Esophagus muscularis mucosa (tissue), 4 donors: Measurements from ENCODE around the gene TMEM269. TPM values are rescaled to one million over a fixed set of nuclear protein-coding genes. Genes with fewer than 3 reads are reported as not detected.

ENCODE experiments used
- DNase-seq: peaks from one replicate; pipeline ENCODE4 v3.0.0-alpha.2; 2017; ENCODE audit errors: extremely low spot score
- H3K27ac ChIP-seq, 4 donors: fragments of 200-600 bp; sonication (generic); replicated peaks in 1 of 4; 1 replicate in 3 of 4; 2 replicates in 1 of 4; pipeline ENCODE4 v1.5.1; 2016 to 2019; ENCODE audit warnings: mild to moderate bottlenecking in 1 of 4
- H3K27me3 ChIP-seq, 4 donors: fragments of 200-600 bp; sonication (generic); one replicate each; pipeline versions ENCODE4 v1.5.1 to v1.6.0; 2016 to 2019
- H3K36me3 ChIP-seq, 4 donors: fragments of 200-600 bp; sonication (generic); one replicate each; pipeline ENCODE4 v1.5.1; 2016 to 2019
- H3K4me1 ChIP-seq, 4 donors: fragments of 200-600 bp; sonication (generic); one replicate each; pipeline ENCODE4 v1.5.1; 2016 to 2019
- H3K4me3 ChIP-seq, 4 donors: fragments of 200-600 bp; sonication (generic); 1 replicate in 2 of 4; 2 replicates in 2 of 4; pipeline ENCODE4 v1.5.1; 2016 to 2019; ENCODE audit warnings: mild to moderate bottlenecking in 4 of 4, moderate library complexity in 1 of 4
- H3K9me3 ChIP-seq, 4 donors: fragments of 200-600 bp; sonication (generic); 1 replicate in 3 of 4; 2 replicates in 1 of 4; pipeline ENCODE4 v1.5.1; 2016 to 2019
- EP300 ChIP-seq: sonication (generic); formaldehyde crosslinking; IDR thresholded peaks from one replicate; pipeline ENCODE4 v1.6.1; 2017; ENCODE audit warnings: antibody characterized with exemption
- POLR2A ChIP-seq: fragments of 450-650 bp; IDR thresholded peaks from one replicate; pipeline ENCODE4 v1.6.1; 2017; ENCODE audit warnings: antibody characterized with exemption, moderate library complexity, mild to moderate bottlenecking, low read depth
- POLR2AphosphoS5 ChIP-seq, 2 donors: sonication (generic); formaldehyde crosslinking; IDR thresholded peaks; one replicate each; pipeline ENCODE4 v1.6.1; 2017; ENCODE audit warnings: antibody characterized with exemption in 2 of 2
- WGBS: methylation state at CpG from one replicate; pipeline ENCODE4 v1.1.5; 2018; 5-methylcytosine and 5-hydroxymethylcytosine counted together
- intact Hi-C: fragments of 100-400 bp; cut with DNase I; formaldehyde crosslinking; loops from one replicate; pipeline ENCODE4 v1.15.1; 2023
- total RNA-seq, 4 donors: library from RNA; depleted of rRNA; stranded (reverse); fragments of >200 nt; gene quantifications; one replicate each; pipeline versions ENCODE4 v1.1.0 to v1.2.1, GENCODE V29; 2016
- TF ChIP-seq, protein P1 (sequence below), 3 experiments: fragments of 200-600 bp in 2 of 3; fragments of 450-650 bp in 1 of 3; sonication (generic) in 2 of 3; IDR thresholded peaks; one replicate each; pipeline ENCODE4 v1.5.1; 2017 to 2019; ENCODE audit warnings: antibody characterized with exemption in 3 of 3, mild to moderate bottlenecking in 2 of 3, moderate library complexity in 1 of 3

Gene TMEM269
- total RNA-seq, 4 donors from 2014 or later: 0.06 TPM; not detected in 3

DNA sequence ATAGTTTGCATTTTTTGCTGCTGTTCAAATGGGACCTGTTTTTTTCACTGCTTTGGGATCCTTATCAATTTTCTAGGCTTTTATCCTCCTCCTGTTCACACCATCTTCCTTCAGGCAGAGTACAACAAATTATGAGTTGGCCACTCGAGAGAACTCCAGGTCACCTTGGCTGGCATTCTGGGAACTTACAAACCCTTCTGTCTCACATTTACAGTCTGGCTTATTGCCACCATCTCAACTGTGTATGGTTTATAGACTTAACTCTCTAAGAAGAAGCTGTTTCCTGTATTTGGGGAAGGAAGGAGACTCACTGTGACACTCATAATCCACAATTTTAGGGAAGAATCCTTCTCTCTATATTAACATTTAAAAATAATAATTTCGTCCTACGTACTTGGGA is 56.2 kb downstream of the TMEM269 start:
- Histone ChIP-seq H3K27me3 (no peaks in the 10 kb centered on the region), H3K4me1 (peaks cover 5 to 7% (median 6%) of the 10 kb centered on the region in 4 donors), H3K36me3 (peaks cover 0 to 48% (median 15%) of the 10 kb centered on the region in 4 donors), H3K27ac (no peak overlapping the region), H3K9me3 (no peaks in the 10 kb centered on the region), H3K4me3 (no peak overlapping the region)
- no peak for TF ChIP-seq EP300
- TF ChIP-seq, protein P1, sequence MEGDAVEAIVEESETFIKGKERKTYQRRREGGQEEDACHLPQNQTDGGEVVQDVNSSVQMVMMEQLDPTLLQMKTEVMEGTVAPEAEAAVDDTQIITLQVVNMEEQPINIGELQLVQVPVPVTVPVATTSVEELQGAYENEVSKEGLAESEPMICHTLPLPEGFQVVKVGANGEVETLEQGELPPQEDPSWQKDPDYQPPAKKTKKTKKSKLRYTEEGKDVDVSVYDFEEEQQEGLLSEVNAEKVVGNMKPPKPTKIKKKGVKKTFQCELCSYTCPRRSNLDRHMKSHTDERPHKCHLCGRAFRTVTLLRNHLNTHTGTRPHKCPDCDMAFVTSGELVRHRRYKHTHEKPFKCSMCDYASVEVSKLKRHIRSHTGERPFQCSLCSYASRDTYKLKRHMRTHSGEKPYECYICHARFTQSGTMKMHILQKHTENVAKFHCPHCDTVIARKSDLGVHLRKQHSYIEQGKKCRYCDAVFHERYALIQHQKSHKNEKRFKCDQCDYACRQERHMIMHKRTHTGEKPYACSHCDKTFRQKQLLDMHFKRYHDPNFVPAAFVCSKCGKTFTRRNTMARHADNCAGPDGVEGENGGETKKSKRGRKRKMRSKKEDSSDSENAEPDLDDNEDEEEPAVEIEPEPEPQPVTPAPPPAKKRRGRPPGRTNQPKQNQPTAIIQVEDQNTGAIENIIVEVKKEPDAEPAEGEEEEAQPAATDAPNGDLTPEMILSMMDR (IDR thresholded peaks at IDR 0.05): no peak
- no peak for TF ChIP-seq POLR2A
- no peak for TF ChIP-seq POLR2AphosphoS5 (IDR thresholded peaks at IDR 0.05)
- intact Hi-C loops: loop anchor here (10.0 kb wide), 2 partner anchors 76 to 186 kb away; partner anchors contain the start of genes C1orf50, P3H1 and PPIH
- 81% methylated on average over 3 of the region's 3 CpGs for WGBS
- no peak for DNase-seq

DNA sequence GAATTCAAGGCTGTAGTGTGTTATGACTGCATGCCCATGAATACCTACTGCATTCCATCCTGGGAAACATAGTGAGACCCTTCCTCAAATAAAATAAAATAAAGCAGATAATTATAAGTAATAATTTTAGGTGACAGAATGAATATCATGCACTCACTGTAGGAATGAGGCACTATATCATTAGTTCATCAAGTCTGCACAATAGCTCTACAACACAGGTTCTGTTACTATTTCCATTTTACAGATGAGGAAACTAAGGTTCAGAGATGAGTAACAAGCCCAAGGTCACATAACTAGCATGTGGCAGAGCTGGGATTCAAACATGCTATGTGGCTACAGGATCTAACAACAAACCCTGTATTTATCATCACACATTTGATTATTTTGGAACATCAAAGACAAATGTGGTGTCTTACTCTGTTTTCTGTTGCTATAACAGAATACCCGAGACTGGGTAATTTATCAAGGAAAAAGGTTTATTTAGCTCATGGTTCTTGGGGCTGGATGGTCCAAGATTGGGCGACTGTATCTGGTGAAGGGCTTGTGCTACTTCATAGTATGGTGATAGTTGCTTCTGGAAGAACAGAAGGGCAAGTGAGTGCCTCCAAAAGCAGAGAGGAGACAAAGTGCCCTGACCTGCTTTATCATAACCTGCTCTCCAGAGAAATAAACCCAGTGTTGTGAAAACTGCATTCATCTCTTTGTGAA is 56.8 kb downstream of the TMEM269 start:
- TF ChIP-seq, protein P1 (IDR thresholded peaks at IDR 0.05): no peak
- TF ChIP-seq POLR2AphosphoS5 (IDR thresholded peaks at IDR 0.05) (no peak), EP300 (no peak), POLR2A (no peak)
- Histone ChIP-seq H3K9me3 (no peaks in the 10 kb centered on the region), H3K36me3 (peaks cover 0 to 48% (median 15%) of the 10 kb centered on the region in 4 donors), H3K27ac (no peak overlapping the region), H3K4me3 (no peak overlapping the region), H3K4me1 (peaks cover 5 to 7% (median 6%) of the 10 kb centered on the region in 4 donors), H3K27me3 (no peaks in the 10 kb centered on the region)
- WGBS: 81% methylated on average over 2 of the region's 2 CpGs
- intact Hi-C loops: loop anchor here (10.0 kb wide), 2 partner anchors 77 to 187 kb away; partner anchors contain the start of genes C1orf50, P3H1 and PPIH
- no peak for DNase-seq

DNA sequence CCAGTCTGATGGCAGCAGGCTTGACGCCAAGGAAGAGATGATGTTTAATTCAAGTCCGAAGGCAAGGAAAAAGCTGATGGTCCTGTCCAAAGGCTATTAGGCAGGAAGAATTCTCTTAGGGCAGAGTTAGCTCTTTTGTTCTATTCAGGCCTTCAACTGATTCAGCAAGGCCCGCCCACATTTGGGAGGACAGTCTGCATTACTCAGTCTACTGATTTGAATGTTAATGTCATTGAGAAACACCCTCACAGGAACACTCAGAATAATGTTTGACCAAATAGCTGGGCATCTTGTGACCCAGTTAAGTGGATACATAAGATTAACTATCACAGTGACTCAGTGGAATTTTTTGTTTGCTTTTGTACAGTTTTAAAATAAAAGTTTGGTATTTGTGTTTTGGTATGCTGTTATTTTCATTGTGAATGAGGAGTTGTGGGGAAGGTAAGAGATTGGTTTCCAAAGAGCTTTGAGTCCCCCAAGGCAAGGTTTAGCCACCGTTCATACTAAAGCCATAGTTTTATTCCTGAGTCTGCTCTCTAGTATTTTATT is 59.9 kb downstream of the TMEM269 start:
- Histone ChIP-seq H3K9me3 (no peaks in the 10 kb centered on the region), H3K27ac (no peak overlapping the region), H3K4me3 (no peak overlapping the region), H3K4me1 (peaks cover 15 to 24% (median 18%) of the 10 kb centered on the region in 4 donors), H3K27me3 (no peaks in the 10 kb centered on the region), H3K36me3 (peaks cover 0 to 38% (median 11%) of the 10 kb centered on the region in 4 donors)
- no peak for TF ChIP-seq POLR2A
- TF ChIP-seq EP300: no peak
- no peak for TF ChIP-seq POLR2AphosphoS5 (IDR thresholded peaks at IDR 0.05)
- TF ChIP-seq, protein P1 (IDR thresholded peaks at IDR 0.05): no peak
- no peak for DNase-seq
- intact Hi-C loops: loop anchor here (10.0 kb wide), 2 partner anchors 80 to 190 kb away; partner anchors contain the start of genes C1orf50, P3H1 and PPIH
- 95% methylated on average over 4 of the region's 4 CpGs for WGBS

DNA sequence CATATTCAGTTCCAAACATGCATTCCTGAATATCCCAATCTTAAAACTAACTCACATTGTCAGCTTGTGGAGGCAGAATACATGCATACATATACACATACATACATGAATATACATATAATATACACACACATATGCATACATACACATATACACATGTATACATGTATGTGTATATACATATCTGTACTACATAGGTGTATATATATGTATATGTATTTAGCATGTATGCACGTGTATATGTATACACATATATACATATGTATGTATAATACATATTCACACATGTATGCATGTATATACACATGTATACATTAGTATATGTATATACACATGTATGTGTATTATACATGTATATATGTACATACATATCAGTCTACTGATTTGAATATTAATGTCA is 60.4 kb downstream of the TMEM269 start:
- H3K27ac ChIP-seq: no peak overlapping the region
- no peak for DNase-seq
- peak overlapping the region in 1 of 4 donors; percentile 74 for H3K4me3 ChIP-seq
- intact Hi-C loops: loop anchor here (10.0 kb wide), 2 partner anchors 80 to 190 kb away; partner anchors contain the start of genes C1orf50, P3H1 and PPIH
- no peak for TF ChIP-seq POLR2A
- TF ChIP-seq EP300: no peak
- TF ChIP-seq POLR2AphosphoS5 (IDR thresholded peaks at IDR 0.05): no peak
- TF ChIP-seq, protein P1 (IDR thresholded peaks at IDR 0.05): no peak
- peaks cover 15 to 24% (median 18%) of the 10 kb centered on the region in 4 donors for H3K4me1 ChIP-seq
- WGBS: 58% methylated on average over 1 of the region's 1 CpG
- H3K27me3 ChIP-seq: no peaks in the 10 kb centered on the region
- H3K36me3 ChIP-seq: peaks cover 0 to 38% (median 13%) of the 10 kb centered on the region in 4 donors
- no peaks in the 10 kb centered on the region for H3K9me3 ChIP-seq
